D721Med (cell line): ENCODE results near the gene MAGEA11.
"Not testable (repeated sequence)": the region's sequence is repeated elsewhere in the genome, so short reads cannot be mapped to it uniquely, and the experiment has no call there.

Experiments
- DNase-seq: peaks from one replicate; pipeline ENCODE4 v3.0.0; 2011; ENCODE audit warnings: low spot score; ENCODE audit not compliant: insufficient read length
- FAIRE-seq: peaks from 2 replicates; lab custom pipeline; 2011; peaks lifted over from hg19 to GRCh38; lab: Jason Lieb, UNC
- CTCF ChIP-seq: IDR thresholded peaks from 2 replicates; pipeline ENCODE4 v1.5.1; 2012; ENCODE audit warnings: mild to moderate bottlenecking, control low read depth; ENCODE audit not compliant: insufficient read depth; ENCODE audit errors: missing control alignments

Gene MAGEA11

GRCh38 chrX:149687991-149688390 lies 23.9 kb upstream of the MAGEA11 start:
- FAIRE-seq (no peak), DNase-seq (no peak)
- TF ChIP-seq CTCF: no peak

- no peak for TF ChIP-seq CTCF
- DNase-seq (no peak), FAIRE-seq (no peak)
Observed at GRCh38 chrX:149688552-149688951, 23.3 kb upstream of the MAGEA11 start.

- FAIRE-seq (no peak), DNase-seq (no peak)
- TF ChIP-seq CTCF: no peak
Observed at GRCh38 chrX:149691794-149692193, 20.1 kb upstream of the MAGEA11 start.

GRCh38 chrX:149692686-149693272 lies 19.1 kb upstream of the MAGEA11 start:
- DNase-seq, FAIRE-seq: not testable (repeated sequence)

- FAIRE-seq (no peak), DNase-seq (no peak)
- no peak for TF ChIP-seq CTCF
Observed at GRCh38 chrX:149699761-149700160, 12.1 kb upstream of the MAGEA11 start.

- DNase-seq (no peak), FAIRE-seq (no peak)
- no peak for TF ChIP-seq CTCF
Observed at GRCh38 chrX:149704664-149705063, 7.2 kb upstream of the MAGEA11 start.

- FAIRE-seq: no peak
- TF ChIP-seq CTCF: no peak
Observed at GRCh38 chrX:149707147-149707901, 4.5 kb upstream of the MAGEA11 start.

GRCh38 chrX:149712831-149713230 lies 971 bp downstream of the MAGEA11 start:
- FAIRE-seq (no peak), DNase-seq (no peak)
- no peak for TF ChIP-seq CTCF

More at GRCh38 chrX:149707147-149707901, 4.5 kb upstream of the MAGEA11 start:
- DNase-seq: no peak
